Calu3 (cell line): Measurements from ENCODE around the gene C19orf47. TPM values are rescaled to one million over a fixed set of nuclear protein-coding genes. Genes with fewer than 3 reads are reported as not detected.
A peak's percentile ranks its signal among the peaks of the same experiment; 100 is the strongest.

ENCODE experiments used
- BruUV-seq: library from RNA; stranded (reverse); fragments of 400-500 nt; replicated peaks from 2 replicates; lab custom pipeline; 2021; lab: Mats Ljungman, UMichigan
- CTCF ChIA-PET: fragments of 300-600 bp; sonication (Branson Sonifier 250); formaldehyde crosslinking; loops from one replicate; lab custom pipeline; 2022; ENCODE audit warnings: antibody characterized with exemption; lab: Charles Lee
- DNase-seq: peaks from one replicate; pipeline ENCODE4 v3.0.0; 2022
- H3K27ac Mint-ChIP-seq: one replicate; pipeline ENCODE4 v1.8.0; 2022; ENCODE audit warnings: mixed read lengths; ENCODE audit not compliant: unreplicated experiment
- H3K27me3 Mint-ChIP-seq: one replicate; pipeline ENCODE4 v1.8.0; 2022; ENCODE audit warnings: mixed read lengths; ENCODE audit not compliant: unreplicated experiment
- H3K36me3 Mint-ChIP-seq: one replicate; pipeline ENCODE4 v1.8.0; 2022; ENCODE audit warnings: mild to moderate bottlenecking, moderate library complexity, mixed read lengths; ENCODE audit not compliant: insufficient read depth, unreplicated experiment
- H3K4me1 Mint-ChIP-seq: one replicate; pipeline ENCODE4 v1.8.0; 2022; ENCODE audit warnings: mild to moderate bottlenecking, low read depth, mixed read lengths; ENCODE audit not compliant: unreplicated experiment
- H3K4me3 Mint-ChIP-seq: one replicate; pipeline ENCODE4 v1.8.0; 2022; ENCODE audit warnings: mild to moderate bottlenecking, low read depth, moderate library complexity, mixed read lengths; ENCODE audit not compliant: unreplicated experiment
- H3K9me3 Mint-ChIP-seq: one replicate; pipeline ENCODE4 v1.8.0; 2022; ENCODE audit warnings: low read depth, mixed read lengths; ENCODE audit not compliant: unreplicated experiment
- CTCF ChIP-seq: fragments of 200-600 bp; IDR thresholded peaks from one replicate; pipeline ENCODE4 v1.8.0; 2022; ENCODE audit warnings: antibody characterized with exemption; ENCODE audit not compliant: unreplicated experiment
- intact Hi-C: fragments of 100-400 bp; cut with micrococcal nuclease; formaldehyde crosslinking; loops from one replicate; pipeline ENCODE4 v1.10.0; 2022; ENCODE audit not compliant: unreplicated experiment
- total RNA-seq: library from RNA; stranded (reverse); gene quantifications from 2 replicates; pipeline ENCODE4 v1.2.3, GENCODE V29; 2022

C19orf47 gene
- total RNA-seq, 1 experiment from 2014 or later: 22.7 TPM

- Mint-ChIP-seq H3K4me1 (peaks cover 35% of the 10 kb centered on the region), H3K27ac (no peak overlapping the region), H3K4me3 (no peak overlapping the region), H3K36me3 (peaks cover 23% of the 10 kb centered on the region), H3K9me3 (no peaks in the 10 kb centered on the region), H3K27me3 (peaks cover 14% of the 10 kb centered on the region)
- intact Hi-C loops: no loop called here
- no peak for DNase-seq
- no TSS peak for BruUV-seq
- CTCF ChIA-PET: no interaction called here
- no peak for TF ChIP-seq CTCF
Observed at GRCh38 chr19:40394816-40395210, 46.6 kb upstream of the C19orf47 start.

- no peak for DNase-seq
- Mint-ChIP-seq H3K9me3 (no peaks in the 10 kb centered on the region), H3K36me3 (peaks cover 23% of the 10 kb centered on the region), H3K4me1 (peaks cover 31% of the 10 kb centered on the region), H3K4me3 (no peak overlapping the region), H3K27me3 (peaks cover 7% of the 10 kb centered on the region), H3K27ac (peak overlapping the region; percentile 68)
- no peak for TF ChIP-seq CTCF
- intact Hi-C loops: no loop called here
- BruUV-seq: no TSS peak
- CTCF ChIA-PET: no interaction called here
Observed at GRCh38 chr19:40393894-40394815, 46.0 kb upstream of the C19orf47 start.

- intact Hi-C loops: no loop called here
- Mint-ChIP-seq H3K4me1 (peaks cover 27% of the 10 kb centered on the region), H3K27ac (peak overlapping the region; percentile 68), H3K36me3 (peaks cover 23% of the 10 kb centered on the region), H3K9me3 (no peaks in the 10 kb centered on the region), H3K27me3 (no peaks in the 10 kb centered on the region), H3K4me3 (peak overlapping the region; percentile 13)
- peak; percentile 94 for DNase-seq
- TF ChIP-seq CTCF: peak; percentile 92
- no TSS peak for BruUV-seq
- CTCF ChIA-PET: interaction anchor here (0.6 kb wide), 1 partner anchor 33 kb away, joined by 3 read pairs; the partner anchor contains the start of gene SERTAD1
Observed at GRCh38 chr19:40392894-40393517, 44.8 kb upstream of the C19orf47 start.

GRCh38 chr19:40392123-40392522 lies 43.9 kb upstream of the C19orf47 start:
- intact Hi-C loops: no loop called here
- no peaks in the 10 kb centered on the region for H3K9me3 Mint-ChIP-seq
- DNase-seq: no peak
- CTCF ChIA-PET: interaction anchor here (0.8 kb wide), 1 partner anchor 72 kb away, joined by 4 read pairs; no protein-coding TSS in a partner anchor
- H3K36me3 Mint-ChIP-seq: peaks cover 23% of the 10 kb centered on the region
- BruUV-seq: no TSS peak
- peak overlapping the region; percentile 68 for H3K27ac Mint-ChIP-seq
- no peak for TF ChIP-seq CTCF
- peak overlapping the region; percentile 13 for H3K4me3 Mint-ChIP-seq
- H3K4me1 Mint-ChIP-seq: peaks cover 27% of the 10 kb centered on the region
- peaks cover 6% of the 10 kb centered on the region for H3K27me3 Mint-ChIP-seq
